ENCODE results near the gene HLCS.

HLCS gene

GRCh38 chr21:36904093-36904666 is 62.3 kb downstream of the HLCS start:
- Histone ChIP-seq H3K4me1 (ENCODE audit: control insufficient read depth, low read depth, low read length) (no peaks in the 10 kb centered on the region), H3K9ac (ENCODE audit: low read length) (no peak overlapping the region), H3K27me3 (ENCODE audit: control insufficient read depth, insufficient read depth, low read length) (no peaks in the 10 kb centered on the region), H3K27ac (ENCODE audit: low read length) (no peak overlapping the region), H3K4me3 (ENCODE audit: low read length) (no peak overlapping the region), H3K36me3 (ENCODE audit: control insufficient read depth, low read depth, low read length) (no peaks in the 10 kb centered on the region), H3K9me3 (ENCODE audit: control insufficient read depth, low read depth, low read length) (no peaks in the 10 kb centered on the region)

DNA sequence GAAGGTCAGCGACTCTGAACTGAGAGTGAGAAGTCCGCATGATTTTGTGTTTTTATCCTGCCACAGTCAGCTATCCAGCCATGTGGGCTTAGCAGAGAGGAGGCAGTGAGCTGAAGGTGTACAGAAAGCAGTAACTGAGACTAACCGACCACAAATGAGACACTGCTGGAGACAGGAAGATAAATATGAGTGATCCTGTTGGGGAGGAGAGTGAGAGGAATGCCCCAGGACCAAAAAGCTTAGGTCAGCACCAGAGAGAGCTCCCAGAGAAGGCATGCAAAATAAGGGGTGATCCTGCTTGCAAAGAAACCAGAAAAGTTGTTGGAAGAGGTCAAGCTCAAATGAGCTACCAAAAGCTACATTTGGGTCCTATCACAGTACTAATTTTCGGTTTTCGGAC is 63.7 kb downstream of the HLCS start:
- Histone ChIP-seq H3K9ac (ENCODE audit: low read length) (no peak overlapping the region), H3K27ac (ENCODE audit: low read length) (no peak overlapping the region)

DNA sequence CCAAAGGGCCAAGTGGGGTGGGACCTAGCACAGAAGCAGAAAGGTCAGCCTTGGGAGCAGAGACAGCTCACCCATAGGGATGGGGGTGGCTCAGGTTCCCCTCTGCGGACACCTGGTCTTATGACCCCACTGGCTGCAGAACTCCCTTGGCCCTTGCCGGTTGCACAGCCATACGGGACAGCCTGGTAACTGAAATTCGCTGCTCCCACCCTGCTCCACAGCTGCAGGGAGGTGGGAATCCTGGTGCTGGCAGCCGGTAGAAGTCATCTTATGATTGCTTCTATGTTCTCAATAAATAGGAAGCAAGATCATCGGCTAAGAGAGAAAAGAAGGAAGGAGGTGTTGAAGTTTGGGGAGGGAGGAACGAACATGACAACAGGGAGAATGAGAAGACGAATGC is 64.1 kb downstream of the HLCS start:
- H3K27me3 ChIP-seq (ENCODE audit: control insufficient read depth, insufficient read depth, low read length): no peaks in the 10 kb centered on the region
- no peak overlapping the region for H3K27ac ChIP-seq (ENCODE audit: low read length)
- no peaks in the 10 kb centered on the region for H3K4me1 ChIP-seq (ENCODE audit: control insufficient read depth, low read depth, low read length)
- H3K4me3 ChIP-seq (ENCODE audit: low read length): no peak overlapping the region
- no peaks in the 10 kb centered on the region for H3K9me3 ChIP-seq (ENCODE audit: control insufficient read depth, low read depth, low read length)
- H3K36me3 ChIP-seq (ENCODE audit: control insufficient read depth, low read depth, low read length): no peaks in the 10 kb centered on the region
- H3K9ac ChIP-seq (ENCODE audit: low read length): no peak overlapping the region

More for the DNA sequence above, 63.7 kb downstream of the HLCS start:
- Histone ChIP-seq H3K9me3 (ENCODE audit: control insufficient read depth, low read depth, low read length) (no peaks in the 10 kb centered on the region), H3K36me3 (ENCODE audit: control insufficient read depth, low read depth, low read length) (no peaks in the 10 kb centered on the region), H3K27me3 (ENCODE audit: control insufficient read depth, insufficient read depth, low read length) (no peaks in the 10 kb centered on the region), H3K4me3 (ENCODE audit: low read length) (no peak overlapping the region), H3K4me1 (ENCODE audit: control insufficient read depth, low read depth, low read length) (no peaks in the 10 kb centered on the region)

GRCh38 chr21:36901575-36901974 is 64.9 kb downstream of the HLCS start:
- Histone ChIP-seq H3K36me3 (ENCODE audit: control insufficient read depth, low read depth, low read length) (no peaks in the 10 kb centered on the region), H3K4me3 (ENCODE audit: low read length) (no peak overlapping the region), H3K4me1 (ENCODE audit: control insufficient read depth, low read depth, low read length) (no peaks in the 10 kb centered on the region), H3K9me3 (ENCODE audit: control insufficient read depth, low read depth, low read length) (no peaks in the 10 kb centered on the region), H3K27me3 (ENCODE audit: control insufficient read depth, insufficient read depth, low read length) (no peaks in the 10 kb centered on the region), H3K9ac (ENCODE audit: low read length) (no peak overlapping the region), H3K27ac (ENCODE audit: low read length) (no peak overlapping the region)

GRCh38 chr21:36893581-36893980 is 72.9 kb downstream of the HLCS start:
- Histone ChIP-seq H3K9me3 (ENCODE audit: control insufficient read depth, low read depth, low read length) (no peaks in the 10 kb centered on the region), H3K4me3 (ENCODE audit: low read length) (no peak overlapping the region), H3K27ac (ENCODE audit: low read length) (no peak overlapping the region), H3K36me3 (ENCODE audit: control insufficient read depth, low read depth, low read length) (no peaks in the 10 kb centered on the region), H3K9ac (ENCODE audit: low read length) (no peak overlapping the region), H3K4me1 (ENCODE audit: control insufficient read depth, low read depth, low read length) (no peaks in the 10 kb centered on the region), H3K27me3 (ENCODE audit: control insufficient read depth, insufficient read depth, low read length) (no peaks in the 10 kb centered on the region)

DNA sequence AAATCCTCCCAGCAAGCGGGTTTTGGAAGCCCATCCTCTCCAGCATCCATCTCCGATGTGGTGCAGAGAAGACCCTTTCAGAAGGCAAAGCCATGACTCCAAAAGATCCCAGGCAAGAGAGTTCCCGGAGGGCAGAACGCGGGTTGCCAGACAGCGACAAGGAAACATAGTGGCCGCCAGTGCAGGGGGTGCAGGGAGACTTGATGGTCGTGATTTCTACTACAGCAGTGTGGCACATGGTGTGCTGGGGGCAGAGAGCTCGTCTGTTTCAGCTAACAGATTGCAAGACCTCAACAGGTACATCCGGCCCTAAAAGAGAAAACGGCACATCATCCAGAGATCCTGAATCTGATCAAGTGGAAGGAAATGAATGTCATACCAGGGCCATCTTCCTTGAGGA is 74.3 kb downstream of the HLCS start:
- Histone ChIP-seq H3K36me3 (ENCODE audit: control insufficient read depth, low read depth, low read length) (no peaks in the 10 kb centered on the region), H3K9me3 (ENCODE audit: control insufficient read depth, low read depth, low read length) (no peaks in the 10 kb centered on the region), H3K27me3 (ENCODE audit: control insufficient read depth, insufficient read depth, low read length) (no peaks in the 10 kb centered on the region)

DNA sequence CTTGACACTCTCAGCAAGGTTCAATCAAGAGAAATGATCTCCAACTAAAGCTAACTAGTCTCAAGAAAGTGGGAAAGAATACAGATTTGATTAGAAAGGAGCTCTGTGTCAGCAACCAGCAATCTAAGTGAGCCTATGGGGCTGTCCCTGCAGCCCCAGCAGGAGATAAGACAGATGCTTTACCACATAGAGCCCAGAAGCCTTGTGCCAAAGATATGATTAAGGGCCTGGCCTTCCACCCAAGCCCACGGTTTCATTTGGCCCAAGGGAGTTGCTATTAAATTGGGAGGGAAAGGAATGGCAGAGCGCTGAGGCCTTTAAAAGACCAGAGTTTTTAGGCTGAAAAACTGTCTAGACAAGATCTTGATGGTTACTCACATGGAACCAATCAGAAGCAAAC is 74.8 kb downstream of the HLCS start:
- no peak overlapping the region for H3K27ac ChIP-seq (ENCODE audit: low read length)
- H3K4me3 ChIP-seq (ENCODE audit: low read length): no peak overlapping the region
- no peak overlapping the region for H3K9ac ChIP-seq (ENCODE audit: low read length)
- H3K4me1 ChIP-seq (ENCODE audit: control insufficient read depth, low read depth, low read length): peaks cover 4% of the 10 kb centered on the region
- H3K9me3 ChIP-seq (ENCODE audit: control insufficient read depth, low read depth, low read length): no peaks in the 10 kb centered on the region
- H3K27me3 ChIP-seq (ENCODE audit: control insufficient read depth, insufficient read depth, low read length): no peaks in the 10 kb centered on the region
- H3K36me3 ChIP-seq (ENCODE audit: control insufficient read depth, low read depth, low read length): no peaks in the 10 kb centered on the region

More for the DNA sequence above, 74.3 kb downstream of the HLCS start:
- H3K27ac ChIP-seq (ENCODE audit: low read length): no peak overlapping the region
- no peak overlapping the region for H3K9ac ChIP-seq (ENCODE audit: low read length)
- H3K4me3 ChIP-seq (ENCODE audit: low read length): no peak overlapping the region
- peaks cover 4% of the 10 kb centered on the region for H3K4me1 ChIP-seq (ENCODE audit: control insufficient read depth, low read depth, low read length)

DNA sequence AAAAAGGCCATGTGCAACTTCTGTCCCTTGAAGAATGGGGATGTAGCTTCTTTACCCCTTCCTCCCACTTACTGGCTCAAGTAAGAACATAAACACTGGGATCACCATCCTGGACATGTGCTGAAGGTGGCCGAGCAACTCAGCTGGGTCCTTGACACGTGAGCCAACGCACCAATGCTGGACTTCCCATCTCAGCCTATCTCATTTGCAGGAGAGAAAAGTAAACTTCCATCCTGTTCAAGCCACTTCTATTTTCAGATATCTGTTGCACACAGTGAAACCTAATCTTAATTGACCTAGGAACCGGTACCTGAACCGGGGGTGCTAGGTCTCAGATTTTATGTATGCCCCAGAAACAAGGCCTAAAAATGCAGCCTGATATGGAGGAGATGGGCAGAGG is 75.3 kb downstream of the HLCS start:
- Histone ChIP-seq H3K9me3 (ENCODE audit: control insufficient read depth, low read depth, low read length) (no peaks in the 10 kb centered on the region), H3K27ac (ENCODE audit: low read length) (no peak overlapping the region), H3K4me1 (ENCODE audit: control insufficient read depth, low read depth, low read length) (peaks cover 4% of the 10 kb centered on the region), H3K36me3 (ENCODE audit: control insufficient read depth, low read depth, low read length) (no peaks in the 10 kb centered on the region), H3K27me3 (ENCODE audit: control insufficient read depth, insufficient read depth, low read length) (no peaks in the 10 kb centered on the region), H3K9ac (ENCODE audit: low read length) (no peak overlapping the region), H3K4me3 (ENCODE audit: low read length) (no peak overlapping the region)

DNA sequence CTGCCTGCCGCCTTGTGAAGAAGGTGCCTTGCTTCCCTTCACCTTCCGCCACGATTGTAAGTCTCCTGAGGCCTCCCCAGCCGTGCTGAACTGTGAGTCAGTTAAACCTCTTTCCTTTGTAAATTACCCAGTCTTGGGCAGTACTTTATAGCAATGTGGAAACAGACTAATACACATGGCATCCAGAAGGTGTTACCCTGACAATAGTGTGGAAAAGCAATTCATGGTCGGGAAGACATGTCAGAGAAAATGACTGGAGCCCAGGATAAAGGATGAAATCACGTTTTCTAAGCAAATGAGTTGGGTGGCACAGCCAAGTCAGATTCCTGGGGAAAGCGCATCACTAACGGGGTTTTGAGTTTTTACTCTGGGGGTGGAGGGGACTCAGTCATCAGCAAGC is 76.4 kb downstream of the HLCS start:
- Histone ChIP-seq H3K27me3 (ENCODE audit: control insufficient read depth, insufficient read depth, low read length) (no peaks in the 10 kb centered on the region), H3K4me3 (ENCODE audit: low read length) (no peak overlapping the region), H3K27ac (ENCODE audit: low read length) (no peak overlapping the region), H3K9ac (ENCODE audit: low read length) (no peak overlapping the region), H3K36me3 (ENCODE audit: control insufficient read depth, low read depth, low read length) (no peaks in the 10 kb centered on the region), H3K4me1 (ENCODE audit: control insufficient read depth, low read depth, low read length) (peaks cover 4% of the 10 kb centered on the region), H3K9me3 (ENCODE audit: control insufficient read depth, low read depth, low read length) (no peaks in the 10 kb centered on the region)

- Histone ChIP-seq H3K27me3 (ENCODE audit: control insufficient read depth, insufficient read depth, low read length) (no peaks in the 10 kb centered on the region), H3K27ac (ENCODE audit: low read length) (no peak overlapping the region), H3K4me3 (ENCODE audit: low read length) (no peak overlapping the region), H3K9me3 (ENCODE audit: control insufficient read depth, low read depth, low read length) (no peaks in the 10 kb centered on the region), H3K36me3 (ENCODE audit: control insufficient read depth, low read depth, low read length) (no peaks in the 10 kb centered on the region), H3K9ac (ENCODE audit: low read length) (no peak overlapping the region), H3K4me1 (ENCODE audit: control insufficient read depth, low read depth, low read length) (peaks cover 4% of the 10 kb centered on the region)
Observed at GRCh38 chr21:36889401-36889800, 77.1 kb downstream of the HLCS start.

DNA sequence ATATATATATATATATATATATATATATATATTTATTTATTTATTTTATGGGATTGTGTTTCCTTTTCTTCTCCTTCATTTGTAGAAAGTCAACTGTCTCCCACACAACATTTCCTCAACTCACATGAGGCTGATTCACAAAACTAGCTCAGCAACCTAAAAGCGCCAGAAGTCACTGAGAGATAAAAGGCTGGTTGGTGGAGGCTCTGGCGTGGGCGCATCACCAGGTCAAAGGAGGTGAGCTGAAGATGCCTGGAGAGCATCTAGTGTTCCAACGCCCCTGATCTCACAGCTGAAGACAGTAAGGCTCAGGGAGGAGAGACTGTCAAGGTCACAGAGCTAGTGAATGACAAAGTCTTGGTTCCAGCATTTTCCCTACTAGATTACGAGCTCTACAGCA is 78.0 kb downstream of the HLCS start:
- H3K36me3 ChIP-seq (ENCODE audit: control insufficient read depth, low read depth, low read length): no peaks in the 10 kb centered on the region
- no peaks in the 10 kb centered on the region for H3K27me3 ChIP-seq (ENCODE audit: control insufficient read depth, insufficient read depth, low read length)
- no peak overlapping the region for H3K4me3 ChIP-seq (ENCODE audit: low read length)
- H3K9me3 ChIP-seq (ENCODE audit: control insufficient read depth, low read depth, low read length): no peaks in the 10 kb centered on the region
- H3K27ac ChIP-seq (ENCODE audit: low read length): no peak overlapping the region
- H3K9ac ChIP-seq (ENCODE audit: low read length): no peak overlapping the region
- H3K4me1 ChIP-seq (ENCODE audit: control insufficient read depth, low read depth, low read length): peaks cover 13% of the 10 kb centered on the region

GRCh38 chr21:36887963-36888362 is 78.5 kb downstream of the HLCS start:
- Histone ChIP-seq H3K4me1 (ENCODE audit: control insufficient read depth, low read depth, low read length) (peaks cover 13% of the 10 kb centered on the region), H3K27me3 (ENCODE audit: control insufficient read depth, insufficient read depth, low read length) (no peaks in the 10 kb centered on the region), H3K4me3 (ENCODE audit: low read length) (no peak overlapping the region), H3K9me3 (ENCODE audit: control insufficient read depth, low read depth, low read length) (no peaks in the 10 kb centered on the region), H3K9ac (ENCODE audit: low read length) (no peak overlapping the region), H3K27ac (ENCODE audit: low read length) (no peak overlapping the region), H3K36me3 (ENCODE audit: control insufficient read depth, low read depth, low read length) (no peaks in the 10 kb centered on the region)

All from iPS-18a (cell line).